GF-D8 (cell line): Measurements from ENCODE around the gene CELF2.

Source experiments
- DNase-seq: peaks from one replicate; lab custom pipeline; 2025; lab: John Stamatoyannopoulos, UW

Gene CELF2

DNA sequence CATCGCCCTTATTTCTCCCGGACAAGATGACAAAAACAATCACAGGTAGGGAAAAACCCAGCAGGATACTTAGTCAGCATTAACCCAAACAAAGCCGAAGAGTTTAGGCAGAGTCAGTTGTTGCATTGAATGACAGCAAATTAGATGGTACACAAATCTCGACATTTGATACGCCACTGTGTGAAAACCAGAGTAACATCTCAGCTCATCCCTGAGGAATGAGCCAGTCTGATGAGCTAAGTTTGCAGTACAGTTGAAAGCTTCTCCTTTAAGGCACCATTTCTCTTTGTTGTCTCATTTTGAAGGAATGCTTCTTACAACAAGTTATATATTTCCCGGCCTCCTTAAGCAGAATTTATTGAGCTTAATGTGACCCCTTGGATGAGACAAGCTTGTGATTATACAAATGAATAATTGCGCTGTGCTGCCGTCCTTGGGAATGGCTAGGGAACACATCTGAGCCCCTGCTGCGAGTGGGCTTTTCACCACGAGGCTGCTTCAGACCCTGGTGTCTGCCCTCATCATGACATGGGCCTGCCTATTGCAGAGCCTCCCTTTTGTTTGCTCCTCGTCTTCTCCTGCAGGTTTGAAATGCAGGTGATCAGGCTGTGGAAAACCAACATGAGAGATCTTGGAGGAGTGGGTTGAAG lies 137.3 kb downstream of the CELF2 start:
- no peak for DNase-seq

DNA sequence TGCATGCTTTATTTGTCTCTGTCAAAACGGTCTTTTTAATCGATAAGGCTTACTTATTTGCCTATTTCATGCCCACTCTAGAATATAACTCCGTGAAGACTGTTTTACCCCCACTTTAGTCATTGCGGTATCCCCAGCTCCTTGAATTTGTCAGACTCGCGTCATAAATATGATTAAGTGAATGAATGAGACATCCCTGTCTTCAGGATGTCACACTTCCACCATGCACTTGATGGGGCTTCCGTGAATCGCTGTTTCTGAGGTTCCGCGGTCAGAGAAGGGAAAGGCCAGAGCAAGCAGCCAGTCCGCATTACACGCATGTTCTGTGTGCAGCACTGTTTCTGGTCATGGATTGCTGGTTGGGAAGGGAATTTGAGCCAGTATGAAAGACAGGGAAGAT lies 138.8 kb downstream of the CELF2 start:
- DNase-seq: no peak

DNA sequence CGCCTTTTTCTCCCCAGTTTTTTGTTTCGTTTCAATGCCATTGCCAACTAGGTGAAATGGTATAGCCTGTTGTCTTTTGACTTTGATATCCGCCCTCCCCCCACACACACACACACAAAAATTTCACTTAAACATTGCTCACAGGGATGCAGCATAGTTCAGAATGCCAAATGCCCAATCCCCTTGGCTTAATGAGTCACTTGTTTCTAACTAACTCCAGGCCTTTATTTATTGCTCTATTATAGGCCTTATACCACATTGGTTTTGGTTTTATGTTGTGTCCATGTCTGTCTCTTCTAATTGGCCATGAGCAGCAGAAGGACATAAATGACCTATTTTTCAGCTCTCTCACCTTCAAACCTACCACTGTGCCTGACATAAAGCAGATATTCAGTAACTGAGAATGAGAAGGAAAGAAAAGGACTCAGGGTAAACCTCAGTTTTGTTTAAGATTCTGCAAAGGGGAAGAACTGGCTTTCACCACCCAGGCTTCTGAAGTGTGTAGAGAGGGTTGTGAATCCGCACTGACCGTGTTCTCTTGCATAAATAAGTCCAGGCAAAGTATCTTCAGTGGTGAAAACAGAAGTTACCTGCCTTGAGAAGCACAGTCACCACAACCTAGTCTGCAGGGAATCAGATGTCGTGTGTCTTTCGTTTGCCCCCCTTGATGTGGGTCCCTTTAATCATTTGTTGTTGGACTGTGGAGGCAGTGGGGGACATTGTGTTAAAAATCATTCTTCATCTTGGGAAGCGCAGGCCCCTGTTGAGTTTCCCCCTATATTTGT lies 139.8 kb downstream of the CELF2 start:
- DNase-seq: no peak

DNA sequence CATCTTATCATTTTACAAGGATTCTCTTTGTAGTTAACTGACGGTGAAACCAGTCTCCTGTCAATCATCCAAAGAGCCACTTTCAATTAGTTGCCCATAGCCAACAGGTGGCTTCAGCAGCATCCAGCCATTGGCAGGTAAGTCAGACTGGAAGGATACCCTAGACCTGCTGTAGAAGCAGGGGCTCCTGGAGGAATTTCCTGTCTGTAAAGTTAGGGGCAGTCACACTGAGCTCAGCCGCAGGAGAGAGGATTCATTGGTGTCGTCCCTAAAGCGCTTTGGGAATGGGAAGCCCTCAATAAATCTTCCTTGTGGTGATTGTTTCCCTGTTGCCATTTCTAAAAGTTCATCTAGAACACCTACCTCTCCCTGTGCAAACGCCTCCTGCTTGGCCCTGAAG lies 140.4 kb downstream of the CELF2 start:
- no peak for DNase-seq

DNA sequence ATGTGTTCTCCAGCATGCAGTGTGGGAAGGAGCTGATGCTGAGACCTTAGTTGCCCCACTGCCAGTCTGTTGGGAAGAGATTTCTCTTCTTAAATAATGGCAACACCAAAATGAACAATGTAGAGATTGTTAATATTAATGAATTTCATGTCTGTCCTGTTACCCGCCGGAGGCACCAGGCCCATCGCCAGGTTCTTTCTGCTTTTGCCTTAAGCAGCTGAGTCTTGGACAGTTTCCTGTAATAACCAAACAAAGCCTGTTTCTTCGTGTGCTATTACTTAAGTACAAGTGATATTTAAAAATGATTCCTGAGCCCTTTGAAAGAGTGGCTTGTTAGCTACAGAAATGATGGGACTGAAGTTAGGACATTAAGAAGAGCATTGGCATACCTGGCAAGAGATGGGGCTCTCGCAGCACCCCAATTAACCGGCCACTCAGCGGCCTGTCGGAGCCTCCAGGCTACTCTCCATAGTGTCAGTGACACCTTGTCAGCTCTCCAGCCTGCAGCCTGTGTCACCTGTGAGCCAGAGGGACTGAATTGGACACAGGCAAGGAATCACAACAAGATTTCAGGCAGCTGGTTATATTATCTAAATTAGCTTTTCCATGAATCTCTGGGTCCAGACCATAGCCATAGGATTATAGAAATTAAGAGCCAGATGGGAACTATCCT lies 142.0 kb downstream of the CELF2 start:
- DNase-seq: no peak

DNA sequence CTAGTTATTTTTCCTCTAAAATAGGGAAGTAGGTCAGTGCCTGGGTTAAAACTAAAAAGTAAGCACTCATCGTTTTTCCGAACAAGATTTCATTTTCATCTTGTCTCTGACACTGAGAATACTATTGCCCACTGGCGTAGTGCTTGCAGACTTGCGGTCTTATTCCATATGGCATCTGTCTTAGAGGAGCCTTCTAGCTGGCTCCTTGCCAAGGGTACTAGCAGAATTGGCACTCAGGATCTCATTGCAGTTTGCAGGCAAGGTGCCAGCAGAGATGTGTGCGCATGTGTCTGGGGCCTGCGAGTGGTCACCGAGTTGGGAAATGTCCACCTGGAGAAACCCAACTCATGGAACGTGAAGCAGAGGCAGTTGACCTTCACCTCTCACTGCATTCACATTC lies 143.4 kb downstream of the CELF2 start:
- no peak for DNase-seq

DNA sequence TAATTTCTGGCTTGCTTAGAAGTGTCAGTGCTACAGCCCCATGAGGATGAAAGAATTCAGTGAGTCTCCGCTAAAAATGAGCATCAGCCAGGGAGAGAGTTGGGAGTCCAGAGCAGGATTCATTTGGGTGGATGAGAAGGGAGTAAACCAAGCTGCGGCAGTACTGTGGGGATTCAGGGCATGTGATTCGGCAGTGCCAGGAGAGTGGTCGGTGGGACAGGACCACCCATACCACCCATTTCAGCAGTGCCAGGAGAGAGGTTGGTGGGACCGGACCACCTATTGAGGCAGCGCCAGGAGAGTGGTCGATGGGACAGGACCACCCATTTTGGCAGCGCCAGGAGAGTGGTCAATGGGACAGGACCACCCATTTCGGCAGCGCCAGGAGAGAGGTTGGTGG lies 144.2 kb downstream of the CELF2 start:
- DNase-seq: no peak

DNA sequence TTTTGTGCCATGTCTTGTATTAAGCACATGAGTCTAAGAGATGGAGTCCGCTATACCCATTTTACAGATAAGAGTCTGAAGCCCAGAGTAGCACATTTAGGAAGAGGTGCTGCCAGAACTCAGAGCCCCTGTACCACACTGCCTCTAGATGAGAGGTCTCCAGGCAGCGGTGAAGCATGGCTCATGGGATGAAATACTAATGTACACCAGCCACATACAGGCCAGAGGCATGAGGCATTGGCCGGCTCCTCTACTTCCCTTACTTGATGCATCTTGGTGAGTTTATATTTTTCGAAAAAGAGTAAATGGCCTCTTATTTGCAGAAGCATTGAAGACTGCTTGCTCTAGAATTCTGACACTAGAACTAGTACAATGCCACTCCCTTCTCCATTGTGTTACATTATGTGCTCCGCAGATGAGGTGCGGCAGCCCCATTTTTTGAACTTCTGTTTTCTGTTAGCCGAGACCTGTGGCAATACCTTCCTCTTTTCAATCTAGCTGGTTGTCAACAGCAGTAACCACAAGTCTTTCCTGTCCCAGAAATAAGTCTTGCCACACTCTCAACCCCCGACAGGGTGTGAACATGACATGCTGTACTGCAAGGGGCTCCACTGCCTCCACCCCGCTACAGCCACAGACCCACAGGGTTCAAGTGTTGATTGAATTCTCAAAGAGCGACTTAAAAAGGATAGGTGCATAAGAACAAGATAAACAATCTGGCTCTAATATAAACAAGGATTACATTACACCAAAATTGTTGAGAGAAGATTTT lies 145.3 kb downstream of the CELF2 start:
- peak; percentile 98 for DNase-seq

DNA sequence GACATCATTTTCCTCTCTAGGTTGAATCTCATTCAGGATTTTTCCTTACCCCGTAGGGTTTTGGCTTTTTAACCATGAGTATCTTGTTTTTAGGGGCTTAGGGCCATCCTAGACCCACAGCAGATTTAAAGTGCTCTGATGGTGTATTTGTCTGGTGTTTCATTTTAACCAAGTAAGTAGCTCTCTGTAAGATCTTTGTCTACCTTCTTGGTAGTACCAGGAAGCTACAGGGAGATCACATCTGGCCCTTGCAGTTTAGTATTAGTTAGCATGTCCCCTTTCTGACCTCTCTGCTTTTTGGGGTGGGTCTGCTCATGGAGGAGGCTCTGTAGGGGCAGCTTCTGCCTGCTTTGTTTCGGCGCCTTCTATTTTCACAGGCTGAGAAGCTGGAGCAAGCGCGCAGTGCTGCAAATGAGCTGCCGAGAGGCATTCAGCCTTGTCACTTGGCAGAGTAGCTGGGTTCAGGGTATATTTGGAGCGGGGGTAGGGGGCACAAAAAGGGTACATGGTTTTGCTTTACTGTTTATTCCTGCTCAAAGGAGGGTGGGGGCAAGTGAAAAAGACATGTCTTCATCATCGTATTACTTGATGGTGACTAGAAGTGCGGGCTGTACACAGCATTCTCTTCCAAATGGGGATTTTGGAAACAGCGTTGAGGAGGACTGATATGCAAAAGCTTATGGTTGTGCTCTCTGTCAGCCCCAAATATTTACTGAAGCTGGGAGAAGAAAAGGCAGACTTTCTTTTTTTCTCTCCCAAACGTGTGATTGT lies 146.3 kb downstream of the CELF2 start:
- DNase-seq: peak; percentile 19

DNA sequence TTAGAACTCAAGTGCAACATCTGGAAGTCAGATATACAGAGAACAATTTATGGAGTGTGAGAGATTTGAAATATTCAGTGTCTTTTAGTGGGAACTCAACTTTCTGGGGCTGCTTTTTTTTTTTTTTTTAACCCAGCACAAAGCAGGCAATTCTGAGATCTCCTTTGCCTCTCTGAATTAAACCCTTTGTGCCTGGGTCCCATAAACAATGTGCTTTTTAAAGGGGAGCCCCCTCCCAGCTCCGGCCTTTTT lies 146.8 kb downstream of the CELF2 start:
- DNase-seq: no peak

DNA sequence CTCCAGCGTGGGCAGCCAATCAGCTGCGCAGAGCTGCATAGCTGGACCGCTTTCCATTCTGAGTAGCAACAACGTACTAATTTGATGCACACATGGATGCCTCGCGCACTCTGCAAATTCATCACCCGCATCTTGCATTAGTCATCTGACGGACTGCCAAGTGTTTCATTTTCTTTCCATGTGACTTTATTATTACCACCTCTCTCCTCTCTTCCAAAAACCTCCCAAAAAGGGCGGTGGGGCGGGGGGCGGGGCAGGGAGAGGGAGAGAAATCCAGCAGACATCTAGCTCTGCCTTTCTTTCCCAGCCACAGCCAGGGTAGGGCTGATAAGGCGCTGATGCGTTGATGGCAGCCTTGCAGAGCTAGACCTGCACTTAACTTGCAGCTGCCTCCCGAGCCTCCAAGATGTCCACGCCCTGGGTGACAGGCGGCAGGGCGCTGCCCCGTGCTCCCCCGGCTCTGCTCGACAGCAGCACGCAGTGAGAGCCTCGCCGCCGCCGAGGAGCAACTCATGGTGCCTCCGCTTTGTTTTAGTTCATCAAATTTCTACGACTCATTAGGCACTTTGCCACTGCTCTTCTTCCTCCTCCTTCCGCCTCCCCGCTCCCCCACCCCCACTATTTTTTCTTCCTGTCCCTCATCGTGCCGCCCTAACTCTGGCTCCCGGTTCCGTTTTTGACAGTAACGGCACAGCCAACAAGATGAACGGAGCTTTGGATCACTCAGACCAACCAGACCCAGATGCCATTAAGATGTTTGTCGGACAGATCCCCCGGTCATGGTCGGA lies 147.3 kb downstream of the CELF2 start:
- peak; percentile 69 for DNase-seq

DNA sequence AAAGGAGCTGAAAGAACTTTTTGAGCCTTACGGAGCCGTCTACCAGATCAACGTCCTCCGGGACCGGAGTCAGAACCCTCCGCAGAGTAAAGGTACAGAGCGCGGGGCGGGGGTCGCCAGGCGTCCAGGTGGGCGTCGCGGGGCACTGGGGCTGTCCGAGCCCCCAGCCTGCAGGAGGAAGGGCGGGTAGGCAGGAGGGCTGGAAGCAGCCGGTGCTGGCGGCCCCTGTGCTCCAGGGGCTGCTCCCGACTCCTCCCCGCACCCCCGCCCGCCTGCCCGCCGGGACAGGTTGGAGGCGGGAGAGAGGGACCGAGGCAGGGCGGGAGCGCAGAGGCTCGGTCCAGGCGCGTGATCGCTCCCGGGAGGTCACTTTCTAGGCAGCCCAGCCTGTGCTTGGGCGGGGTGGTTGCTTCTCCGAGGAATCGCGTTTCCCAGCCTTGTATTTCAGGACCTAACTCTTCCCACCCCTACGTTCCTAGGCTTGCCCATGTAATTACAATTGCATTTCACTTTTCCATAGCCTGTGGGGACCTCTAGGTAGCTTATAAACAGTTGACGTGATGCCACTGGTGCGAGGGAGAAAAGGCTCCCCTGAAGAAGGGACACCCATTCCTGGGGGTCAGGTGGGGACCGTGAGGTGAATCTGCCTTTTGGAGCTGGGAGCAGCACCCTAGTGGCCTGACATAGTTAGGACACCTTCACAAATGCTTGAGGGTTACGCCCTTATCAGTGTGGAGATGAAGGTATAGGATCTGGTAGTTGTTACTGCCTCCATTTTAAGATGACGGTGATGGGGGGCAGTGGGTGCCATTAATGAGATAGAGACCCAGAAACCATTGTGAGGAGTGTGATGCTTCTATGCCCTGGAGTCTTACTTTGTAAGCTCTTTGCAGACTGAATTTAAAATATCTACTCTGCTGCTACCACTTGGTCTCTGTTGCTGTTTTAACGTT lies 148.2 kb downstream of the CELF2 start:
- DNase-seq: peak; percentile 71

DNA sequence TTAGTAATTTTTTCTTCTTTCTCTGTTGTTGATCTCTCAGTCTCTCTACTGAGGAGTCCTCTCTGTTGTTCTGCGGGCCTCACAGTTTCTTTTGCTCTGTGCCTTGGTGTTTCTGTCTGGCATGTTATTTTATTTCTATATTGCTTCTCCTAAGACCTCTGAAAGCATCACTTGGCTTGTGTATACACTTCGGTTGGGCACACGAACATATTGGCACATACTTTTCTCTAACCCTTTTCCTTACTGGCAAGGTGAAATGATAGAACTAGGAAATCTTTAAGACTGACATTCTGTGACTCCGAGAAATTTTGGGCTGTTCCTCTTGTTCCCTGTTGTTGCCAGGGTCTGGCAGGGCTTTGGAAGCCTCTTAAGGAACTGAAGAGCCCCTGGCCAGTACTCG lies 148.9 kb downstream of the CELF2 start:
- no peak for DNase-seq

DNA sequence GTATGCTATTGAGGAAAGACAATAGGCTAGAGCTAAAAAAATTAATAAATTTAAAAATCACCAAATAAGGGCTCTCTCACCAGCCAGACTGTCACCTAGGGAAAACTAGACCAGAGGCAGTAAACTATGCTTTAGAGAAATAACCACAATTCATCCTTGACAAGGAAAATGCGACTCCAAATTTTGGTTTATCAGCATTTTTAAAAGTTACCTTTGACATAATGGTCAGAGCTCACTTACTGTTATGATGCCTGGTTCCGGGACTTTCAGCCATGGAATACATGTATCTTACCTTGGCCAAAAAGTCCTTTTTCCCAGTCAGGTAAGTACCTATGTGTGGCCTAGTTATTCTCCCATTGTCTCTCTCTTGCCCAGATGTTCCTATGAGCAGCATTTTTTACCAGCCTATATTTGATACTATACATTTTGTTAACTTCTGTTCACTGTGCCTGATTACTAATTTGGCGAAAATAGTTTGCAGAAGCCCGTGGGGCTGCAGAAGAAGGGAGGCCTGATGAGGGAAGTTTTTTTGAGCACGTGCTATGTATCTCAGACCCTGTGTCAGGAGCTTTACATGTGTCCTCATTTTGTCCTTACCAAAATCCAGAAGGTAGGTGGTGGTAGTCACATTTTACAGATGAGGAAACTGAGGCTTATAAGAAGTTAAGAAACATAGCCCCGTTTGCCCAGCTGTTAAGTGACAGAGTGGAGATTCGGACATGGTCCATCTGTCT lies 149.7 kb downstream of the CELF2 start:
- DNase-seq: no peak

DNA sequence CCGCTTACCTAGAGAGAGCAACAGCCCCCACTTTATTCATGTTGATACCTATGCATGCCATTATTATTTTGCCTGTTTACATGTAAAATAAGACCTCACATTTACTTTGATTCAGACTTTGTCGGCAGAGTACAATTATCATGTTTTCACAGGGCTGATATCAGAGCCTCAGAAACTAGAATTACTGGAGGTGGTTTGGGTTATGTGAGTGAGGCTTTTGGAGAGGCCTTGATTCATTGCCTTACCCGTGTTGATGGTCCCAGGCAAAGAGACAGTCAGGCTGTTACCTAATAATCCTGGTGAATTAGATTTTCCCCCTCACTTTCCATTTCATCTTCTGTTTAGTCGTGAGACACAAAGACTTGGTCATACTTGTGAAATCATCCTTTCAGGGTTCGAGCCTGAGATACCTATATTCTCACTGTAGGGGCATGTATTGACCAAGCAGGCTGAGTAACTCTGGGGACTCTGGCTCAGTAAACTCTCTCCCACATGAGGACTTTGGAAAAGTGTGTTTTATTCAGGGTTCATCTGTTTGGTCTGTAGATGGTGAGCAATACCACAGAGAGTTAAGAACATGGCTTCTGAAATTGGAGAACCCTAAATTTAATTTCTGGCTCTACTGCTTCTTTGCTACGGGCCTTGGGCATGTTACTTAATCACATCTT lies 150.9 kb downstream of the CELF2 start:
- DNase-seq: no peak

DNA sequence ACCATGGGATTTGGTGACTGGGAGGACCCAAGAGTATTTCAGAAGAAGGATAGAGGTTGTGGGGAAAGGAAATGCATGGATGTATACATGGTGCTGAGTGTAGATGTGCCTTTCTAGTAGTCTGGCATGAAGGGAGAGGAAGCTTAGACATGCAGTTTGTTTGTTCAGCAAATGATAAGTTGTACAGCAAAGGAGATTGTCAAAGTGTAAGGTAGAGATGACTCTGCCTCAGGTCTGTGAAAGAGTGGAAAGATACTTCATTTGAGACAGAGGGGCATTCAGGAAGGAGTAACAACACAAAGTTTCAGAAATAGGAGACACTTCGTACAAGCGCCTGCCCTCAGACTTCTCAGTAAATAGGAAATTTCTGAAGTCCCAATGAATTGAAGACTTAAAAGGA lies 152.3 kb downstream of the CELF2 start:
- DNase-seq: no peak

DNA sequence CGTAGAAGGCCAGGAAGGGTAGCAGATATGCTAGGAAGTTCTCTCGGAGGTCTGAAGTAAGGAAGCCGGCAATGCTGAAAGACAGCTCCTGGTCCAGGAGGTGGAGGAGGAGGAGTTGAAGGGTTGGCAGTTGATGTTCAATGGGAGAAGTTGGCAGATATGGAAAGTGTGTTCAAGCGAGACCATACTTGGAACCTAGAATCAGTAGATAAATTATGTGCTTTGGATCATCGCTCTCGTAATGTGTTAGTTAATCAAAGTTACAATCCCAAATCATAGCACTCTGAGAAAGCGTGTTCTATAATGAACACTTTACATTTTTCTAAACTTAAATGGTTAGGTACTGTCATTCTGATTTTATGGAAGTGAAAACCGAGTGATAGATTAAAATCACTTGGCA lies 152.9 kb downstream of the CELF2 start:
- no peak for DNase-seq

DNA sequence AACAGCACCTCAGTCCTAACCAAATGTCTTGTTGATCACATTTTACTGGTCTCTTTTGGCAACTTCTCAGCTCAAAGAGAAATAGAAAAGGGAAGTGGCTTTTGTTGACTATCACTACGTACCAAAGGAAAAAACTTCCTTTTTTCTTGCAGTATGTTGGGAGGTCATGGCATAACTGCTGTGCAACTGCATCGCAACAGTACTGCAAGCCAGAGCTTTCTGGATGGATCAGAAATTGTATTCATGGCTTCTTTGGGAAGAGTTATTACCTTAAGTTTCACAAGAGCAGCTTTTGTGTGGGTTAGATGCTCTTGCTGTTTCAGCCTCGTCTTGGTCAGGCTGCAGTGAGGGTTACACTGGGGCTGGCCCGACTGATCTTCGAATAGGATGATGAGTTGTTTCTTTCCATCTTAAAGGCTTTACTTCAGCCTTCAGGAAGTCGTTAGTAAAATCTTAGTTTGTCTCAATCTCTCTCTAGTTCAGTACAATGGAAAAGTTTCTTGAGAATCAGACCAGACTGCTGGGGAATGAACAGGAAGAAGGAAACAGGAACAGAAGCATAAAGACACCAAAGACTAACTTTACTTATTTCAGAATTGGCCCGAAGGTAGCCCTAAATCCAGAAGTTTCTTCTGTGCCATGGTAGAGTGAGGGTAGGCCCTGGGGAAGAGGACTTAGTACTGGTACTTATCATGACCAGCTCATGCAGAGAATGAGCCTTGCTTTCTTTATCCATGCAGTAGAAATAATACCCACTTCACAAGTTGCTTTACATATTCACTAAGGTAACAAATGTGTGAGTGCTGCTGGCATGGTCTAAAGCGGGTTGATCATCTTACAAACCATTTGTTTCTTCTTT lies 153.6 kb downstream of the CELF2 start:
- peak; percentile 83 for DNase-seq
